Activated effector memory CD4-positive, alpha-beta T cell treated with anti-CD3 and anti-CD28 coated beads, Interleukin-2, amount 50 U/mL, for 16 hours (primary cell): ENCODE data around the gene CTBP1.

Experiments used
- DNase-seq: peaks from one replicate; pipeline ENCODE4 v3.0.0-alpha.2; 2020

Gene CTBP1

DNA sequence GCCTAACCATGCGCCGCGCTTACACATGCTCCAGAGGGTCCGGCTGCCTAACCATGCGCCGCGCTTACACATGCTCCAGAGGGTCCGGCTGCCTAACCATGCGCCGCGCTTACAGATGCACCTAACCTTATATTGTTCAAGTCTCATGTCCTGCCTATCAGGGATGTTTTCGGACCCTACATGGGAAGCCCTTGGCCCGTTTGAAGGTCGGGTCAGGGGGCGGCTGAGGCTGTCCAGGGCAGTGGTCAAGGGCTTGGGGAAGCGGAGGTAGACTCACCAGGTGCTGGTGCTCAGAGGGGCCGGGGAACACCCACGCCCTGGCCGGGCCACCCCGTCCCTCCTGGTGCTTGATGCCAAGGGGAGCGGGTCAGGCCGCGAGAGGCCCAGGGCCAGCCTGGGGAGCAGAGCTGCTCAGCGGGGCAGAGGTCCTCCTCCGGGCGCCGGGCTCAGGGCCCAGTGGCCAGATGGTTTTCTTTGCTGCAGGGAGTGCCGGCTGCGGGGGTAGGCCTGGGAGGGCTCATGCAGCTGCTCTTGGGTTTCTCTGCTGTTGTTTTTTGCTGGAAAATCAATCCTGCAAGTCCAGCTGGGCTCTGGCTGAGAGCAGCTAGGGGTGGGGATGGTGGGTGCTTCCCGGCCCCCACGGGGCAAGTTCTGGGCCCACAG, 41.2 kb downstream of the CTBP1 start:
- DNase-seq: peak; percentile 58

DNA sequence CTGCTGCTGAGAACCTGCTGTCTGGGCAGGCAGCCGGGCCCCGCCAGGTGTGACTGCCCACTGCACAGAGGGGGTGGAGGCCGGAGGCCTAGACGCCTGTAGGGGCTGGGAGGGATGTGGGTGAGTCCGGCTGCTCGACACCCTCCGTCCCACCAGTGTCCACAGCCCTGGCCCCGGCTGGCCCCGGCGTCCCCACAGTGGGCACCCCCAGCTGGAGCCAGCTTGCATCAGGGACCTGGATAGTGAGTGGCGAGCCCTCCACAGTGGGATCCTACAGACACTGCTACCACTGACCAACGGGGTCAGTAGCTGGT, 41.8 kb downstream of the CTBP1 start:
- peak; percentile 57 for DNase-seq

DNA sequence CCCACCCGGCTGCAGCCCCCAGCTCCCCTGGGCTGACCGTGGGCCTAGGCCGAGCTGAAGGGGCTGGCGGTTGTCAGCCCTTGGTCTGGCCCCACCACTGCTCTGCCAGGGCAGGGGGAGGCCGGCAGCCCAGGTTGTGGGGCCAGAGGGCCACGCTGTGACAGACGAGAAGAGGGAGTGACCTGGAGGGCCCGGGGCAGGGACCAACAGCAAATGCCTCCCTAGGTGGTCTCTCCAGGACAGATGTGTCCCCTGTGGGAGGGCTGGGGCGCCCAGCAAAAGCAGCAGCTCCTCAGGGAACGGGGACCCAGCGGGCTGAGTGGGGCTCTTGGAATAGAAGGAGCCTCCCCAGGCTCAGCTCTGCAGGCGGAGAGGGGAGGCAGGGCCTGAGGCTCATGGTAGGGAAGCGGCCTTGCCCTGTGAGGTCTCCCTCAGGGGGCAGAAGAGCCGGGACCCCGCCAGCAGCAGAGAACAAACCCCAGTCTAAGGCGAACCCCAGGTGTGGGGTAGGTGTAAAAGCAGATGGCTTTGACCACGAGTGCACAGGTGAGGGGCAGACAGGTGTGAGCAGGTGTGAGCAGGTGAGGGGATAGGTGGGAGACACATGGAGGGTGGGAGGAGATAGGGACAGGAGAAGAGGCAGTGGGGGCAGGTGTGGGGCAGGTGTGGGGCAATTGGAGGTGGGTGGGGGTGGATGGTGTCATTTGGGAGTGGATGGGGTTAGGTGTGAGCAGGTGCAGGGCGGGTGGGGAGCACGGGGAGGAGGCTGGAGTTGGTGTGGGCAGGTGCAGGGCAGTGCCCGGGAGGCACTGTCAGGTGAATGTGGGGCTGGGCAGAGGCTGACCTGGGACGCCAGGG, 42.4 kb downstream of the CTBP1 start:
- DNase-seq: peak; percentile 55

DNA sequence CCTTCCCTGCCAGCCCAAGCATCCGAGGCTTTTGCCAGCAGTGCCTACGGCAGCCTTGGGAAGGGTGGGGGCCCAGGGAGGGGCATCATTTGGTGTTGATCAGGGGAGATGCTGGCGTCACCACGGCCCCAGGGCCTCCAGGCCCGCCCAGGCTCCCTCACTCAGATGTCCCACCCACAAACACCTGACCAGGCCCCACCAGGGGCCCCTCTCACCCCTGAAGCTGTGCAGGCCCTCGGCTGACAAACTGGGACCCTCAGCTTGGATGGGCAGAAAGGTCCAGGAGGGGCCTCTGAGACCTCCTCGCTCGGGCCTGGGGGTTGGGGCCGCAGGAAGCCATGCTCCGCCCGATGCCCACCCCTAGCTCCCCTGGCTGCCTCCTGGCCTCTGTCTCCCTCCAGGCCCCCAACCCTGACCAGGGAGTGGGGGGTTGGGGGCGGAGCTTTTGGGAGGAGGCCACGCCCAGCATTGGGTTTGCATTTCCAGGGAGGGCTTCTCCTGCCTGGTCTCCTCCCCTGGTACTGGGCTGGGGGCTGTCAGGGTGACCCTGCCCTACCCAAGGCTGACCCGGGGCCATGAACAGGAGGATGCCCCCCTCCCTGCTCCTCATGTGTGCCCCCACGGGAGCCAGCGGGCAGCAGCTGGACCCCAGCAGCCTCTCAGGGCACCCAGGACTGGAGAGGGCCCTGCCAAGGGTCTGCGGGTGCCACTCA, 43.2 kb downstream of the CTBP1 start:
- DNase-seq: peak; percentile 62

DNA sequence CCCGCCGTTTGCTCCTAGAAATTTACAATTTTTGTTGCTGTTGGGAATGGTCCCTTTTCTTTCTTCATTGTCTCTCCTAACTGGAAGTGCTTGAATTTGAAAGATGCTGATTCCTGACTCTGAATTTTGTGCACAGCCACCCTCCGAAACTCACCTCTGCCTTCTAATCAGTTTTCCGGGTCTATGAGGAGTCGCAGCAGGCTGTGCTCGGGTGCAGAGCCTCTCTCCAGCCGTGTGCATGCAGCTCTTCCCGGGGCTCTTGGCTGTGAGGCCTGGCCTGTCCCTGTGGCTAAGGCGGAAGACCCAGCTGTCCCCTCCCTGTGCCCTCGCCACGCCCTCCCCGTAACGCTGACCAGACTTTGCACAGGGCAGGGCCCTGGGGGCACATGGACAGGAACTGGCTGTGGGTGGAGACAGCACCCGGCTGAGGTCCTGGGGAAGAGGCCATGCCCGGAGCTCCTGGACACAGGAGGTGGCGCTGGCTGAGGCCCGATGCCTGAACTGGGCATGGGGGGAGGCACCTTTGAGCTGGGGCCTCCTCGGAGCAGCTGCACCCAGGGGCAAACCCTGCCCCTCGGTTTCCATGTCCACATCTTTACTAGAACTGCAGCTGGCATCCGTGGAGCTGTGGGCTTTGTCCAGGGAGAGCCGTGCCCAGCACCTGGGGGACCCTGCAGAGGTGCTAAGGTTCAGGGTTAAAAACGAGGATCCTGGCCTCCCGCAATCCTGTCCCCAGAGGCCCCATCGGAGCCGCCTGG, 43.9 kb downstream of the CTBP1 start:
- DNase-seq: peak; percentile 57

DNA sequence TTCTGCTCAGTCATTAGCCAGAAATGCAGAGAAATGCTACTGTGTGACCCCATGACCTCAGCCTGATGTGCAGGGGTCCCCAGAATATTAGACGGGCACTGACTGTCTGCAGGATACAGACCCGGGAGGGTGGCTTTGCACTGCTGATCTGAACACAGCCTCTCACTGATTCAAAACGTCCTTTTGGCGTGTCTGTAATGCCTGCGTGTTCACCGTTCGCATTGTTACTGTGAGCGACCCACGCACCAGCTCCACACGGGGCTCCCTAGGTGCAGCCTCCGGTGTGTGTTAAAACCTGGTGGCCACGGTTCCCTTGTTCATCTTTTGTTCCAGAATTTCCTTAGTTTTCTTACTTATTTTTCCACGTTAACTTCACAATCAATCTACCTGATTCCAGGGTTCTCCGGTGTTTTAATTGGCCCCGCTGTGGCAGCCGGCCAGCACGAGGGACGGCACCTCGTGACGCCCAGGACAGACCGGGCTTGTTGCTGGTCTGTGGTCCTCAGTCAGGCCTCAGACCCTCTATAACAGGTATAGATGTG, 44.6 kb downstream of the CTBP1 start:
- no peak for DNase-seq

DNA sequence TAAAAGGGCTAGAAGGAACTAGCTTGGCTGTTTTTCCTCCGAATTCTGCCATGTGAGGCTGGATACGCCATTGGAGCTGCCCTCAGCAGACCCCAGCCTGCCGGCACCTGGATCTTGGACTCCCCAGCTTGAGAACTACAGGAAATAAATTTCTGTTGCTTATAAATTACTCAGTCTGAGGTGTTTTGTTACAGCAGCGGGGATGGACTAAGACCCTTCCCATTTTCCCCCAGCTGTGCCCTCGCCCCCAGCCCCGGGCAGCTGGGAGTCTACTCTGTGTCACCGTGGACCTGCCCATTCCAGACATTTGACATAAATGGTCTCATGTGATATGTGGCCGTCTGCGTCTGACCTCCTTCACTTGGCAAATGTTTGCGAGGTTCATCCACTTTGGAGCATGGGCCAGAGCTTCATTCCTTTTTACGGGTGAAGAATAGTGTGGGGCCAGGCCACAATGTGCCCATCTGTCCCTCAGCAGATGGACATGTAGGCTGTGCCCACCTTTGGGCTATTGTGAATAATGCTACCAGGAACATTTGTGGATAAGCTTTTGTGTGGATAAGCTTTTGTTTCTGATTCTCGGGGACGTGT, 45.8 kb downstream of the CTBP1 start:
- peak; percentile 57 for DNase-seq

DNA sequence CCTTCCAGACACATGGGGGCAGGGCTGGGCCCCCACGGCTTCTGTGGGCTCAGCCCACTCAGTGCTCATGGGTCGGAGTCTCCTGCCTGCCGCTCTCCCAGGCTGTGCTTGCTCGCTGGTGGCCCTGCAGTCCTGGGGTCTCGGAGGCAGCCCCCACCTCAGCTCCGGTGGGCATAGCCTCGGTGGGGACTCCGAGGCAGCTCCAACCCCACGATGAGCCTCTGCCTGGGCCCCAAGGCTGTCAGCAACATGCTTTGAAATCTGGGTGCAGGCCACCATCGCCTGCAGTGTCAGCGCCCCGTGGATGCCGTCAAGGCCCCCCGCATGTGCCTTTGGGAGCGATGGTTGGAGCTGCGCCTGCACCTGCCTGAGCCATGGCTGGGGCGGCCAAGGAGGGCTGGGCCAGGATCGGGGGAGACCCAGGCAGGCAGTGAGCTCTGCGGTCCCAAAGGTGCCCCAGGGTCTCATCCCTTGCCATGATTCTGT, 46.4 kb downstream of the CTBP1 start:
- DNase-seq: no peak

DNA sequence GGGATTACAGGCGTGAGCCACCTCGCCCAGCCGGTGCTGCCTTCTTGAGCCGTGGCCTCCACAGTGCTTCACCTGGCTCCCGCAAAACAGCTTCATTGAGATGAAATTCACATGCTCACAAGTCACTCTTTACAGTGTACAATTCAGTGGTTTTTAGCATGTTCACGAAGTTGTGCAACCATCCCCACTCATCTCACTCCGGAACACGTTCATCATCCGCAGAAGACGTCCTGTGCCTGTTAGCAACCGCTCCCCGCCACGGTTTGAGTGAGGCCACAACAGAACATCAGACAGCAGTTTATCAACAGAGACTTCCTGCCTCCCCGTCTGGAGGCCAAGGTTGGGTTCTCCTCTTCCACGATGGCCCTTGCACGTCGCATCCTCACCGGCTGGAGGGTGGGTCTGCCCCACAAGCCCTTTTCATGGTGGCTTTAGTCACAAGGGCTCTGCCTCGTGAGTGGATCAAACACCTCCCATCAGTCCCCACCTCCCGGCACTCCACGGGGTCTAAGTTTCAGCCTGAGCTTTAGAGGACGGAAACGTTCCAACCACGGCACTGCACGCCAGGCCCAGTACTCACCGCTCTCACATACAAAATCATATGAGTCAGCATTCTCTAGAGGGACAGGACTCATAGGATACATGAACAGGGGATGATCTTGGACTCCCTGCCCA, 46.9 kb downstream of the CTBP1 start:
- peak; percentile 90 for DNase-seq

DNA sequence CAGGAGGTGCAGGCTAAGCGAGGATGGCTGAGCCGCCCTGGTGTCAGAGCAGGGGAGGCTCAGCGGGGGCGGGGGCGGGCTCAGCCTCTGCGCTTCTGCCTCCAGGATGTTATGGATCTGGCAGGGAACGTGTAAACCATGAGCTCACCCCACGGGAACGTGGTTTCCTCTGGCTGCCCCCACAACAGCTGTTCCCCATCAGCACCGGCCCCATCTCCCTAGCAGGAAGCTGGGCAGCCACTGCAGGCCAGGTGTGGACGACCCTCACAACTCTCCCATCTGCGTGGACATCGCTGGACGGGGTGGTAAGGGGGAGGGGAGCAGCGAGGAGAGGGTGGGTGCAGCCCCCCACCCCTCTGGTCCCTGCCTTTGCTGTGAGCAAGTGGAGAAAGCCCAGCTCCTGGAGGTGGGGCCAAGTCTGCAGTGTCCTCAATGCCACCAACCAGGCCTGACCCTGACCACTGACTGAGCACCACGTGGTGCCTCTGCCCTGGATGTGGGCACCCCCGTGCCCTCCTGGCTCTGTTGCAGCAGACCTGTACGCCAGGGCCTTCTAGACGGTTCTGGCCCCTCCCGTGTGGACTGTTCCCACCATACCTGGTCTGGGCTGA, 48.4 kb downstream of the CTBP1 start:
- peak; percentile 63 for DNase-seq

DNA sequence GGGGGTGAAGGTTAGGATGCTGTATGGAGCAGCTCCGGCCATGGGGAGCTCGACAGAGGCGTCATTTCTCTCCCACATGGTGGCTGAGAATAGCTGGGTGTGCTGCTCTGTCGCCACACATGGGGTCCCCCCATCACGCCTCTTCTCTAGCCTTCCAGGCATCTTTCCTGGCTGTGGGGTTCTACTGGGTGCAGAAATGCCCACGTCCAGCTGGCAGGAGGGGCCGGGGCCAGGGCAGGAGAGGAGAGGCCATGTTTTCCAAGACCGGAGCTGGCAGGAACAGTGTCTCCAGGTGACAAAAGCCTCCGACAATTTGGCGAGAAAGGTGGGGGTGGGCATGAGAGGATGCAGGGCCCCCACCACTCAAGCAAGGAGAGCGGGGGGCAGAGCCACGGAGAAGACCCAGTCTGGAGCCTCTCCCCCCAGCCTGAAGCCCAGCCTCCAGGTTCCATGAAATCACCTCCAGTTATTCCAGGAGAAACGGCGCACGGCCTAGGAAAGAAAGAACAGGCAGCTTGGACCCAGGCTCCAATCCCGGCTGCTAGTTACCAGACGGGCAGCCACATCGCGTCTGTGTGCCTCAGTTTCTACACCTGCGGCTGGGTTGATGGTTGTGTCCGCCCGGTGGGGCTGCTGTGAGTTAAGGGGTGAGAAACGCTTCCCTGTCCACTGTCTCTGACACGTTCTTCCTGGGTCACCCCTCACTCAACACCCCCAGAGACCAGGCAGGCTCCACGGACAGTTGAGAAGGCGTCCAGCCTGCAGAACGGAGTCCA, 49.2 kb downstream of the CTBP1 start:
- peak; percentile 55 for DNase-seq

DNA sequence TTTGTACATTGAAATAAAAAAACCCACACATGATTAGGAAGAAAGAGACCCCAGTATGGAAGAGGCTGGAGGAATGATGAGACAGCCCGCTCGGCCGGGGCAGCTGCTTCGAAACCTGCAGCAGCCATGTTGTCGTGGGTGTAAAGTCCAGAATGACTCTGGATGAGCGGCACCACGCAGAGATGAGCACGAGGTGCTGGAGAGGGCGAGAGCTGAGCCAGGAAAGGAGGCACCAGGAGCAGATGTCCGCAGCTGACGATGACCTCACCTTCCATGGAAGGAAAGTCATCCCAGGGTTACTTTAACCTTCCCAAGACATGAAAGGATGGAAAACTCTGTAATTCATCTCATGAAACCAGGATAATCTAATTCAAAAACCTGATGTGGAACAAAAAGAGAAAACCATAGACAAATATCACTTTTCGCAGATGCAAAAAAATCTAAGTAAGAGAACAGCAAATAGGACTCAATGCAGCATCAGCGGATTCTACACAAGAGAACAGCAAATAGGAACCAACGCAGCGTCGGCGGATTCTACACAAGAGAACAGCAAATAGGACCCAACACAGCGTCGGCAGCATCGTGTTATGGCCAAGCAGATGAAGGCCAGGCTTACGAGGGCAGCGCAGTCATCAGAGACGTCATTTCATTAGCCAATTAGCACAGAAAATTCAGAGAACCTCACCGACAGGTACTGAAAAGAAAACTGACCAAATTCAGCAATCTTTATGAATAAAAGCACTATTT, 50.7 kb downstream of the CTBP1 start:
- no peak for DNase-seq

DNA sequence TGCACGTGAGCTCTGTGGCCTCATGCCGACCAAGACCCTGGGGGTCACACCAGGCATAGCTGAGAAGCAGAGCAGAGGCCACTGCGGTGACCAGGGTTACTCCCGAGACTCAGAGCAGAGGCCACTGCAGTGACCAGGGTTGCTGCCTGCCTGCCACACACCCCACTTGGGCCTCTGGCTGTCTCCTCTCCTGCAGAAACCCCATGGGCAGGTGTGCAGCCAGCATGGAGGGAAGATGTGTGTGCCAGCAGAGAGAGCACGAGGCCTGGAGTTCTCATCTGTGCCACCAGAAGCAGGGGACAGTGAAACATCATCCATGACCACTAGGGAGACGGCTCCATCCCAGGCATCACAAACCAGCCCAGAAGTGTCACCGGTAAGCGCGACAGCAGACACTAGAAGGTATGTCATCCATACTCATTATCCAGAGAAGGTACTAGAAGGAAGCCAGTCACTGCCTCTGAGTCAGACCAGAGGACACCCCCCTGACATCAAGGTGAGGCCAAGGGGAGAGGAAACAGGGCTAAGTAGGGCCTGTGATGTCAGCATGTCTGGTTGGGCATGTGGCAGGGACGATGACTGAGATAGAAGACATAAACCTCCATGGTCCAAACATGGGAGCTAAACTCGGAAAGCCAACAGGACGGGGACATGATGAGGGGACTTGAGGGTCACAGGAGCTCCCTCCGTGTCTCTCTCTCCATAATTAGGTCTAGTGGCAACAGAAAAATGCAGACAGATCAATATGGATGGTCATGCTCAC, 52.3 kb downstream of the CTBP1 start:
- peak; percentile 54 for DNase-seq

DNA sequence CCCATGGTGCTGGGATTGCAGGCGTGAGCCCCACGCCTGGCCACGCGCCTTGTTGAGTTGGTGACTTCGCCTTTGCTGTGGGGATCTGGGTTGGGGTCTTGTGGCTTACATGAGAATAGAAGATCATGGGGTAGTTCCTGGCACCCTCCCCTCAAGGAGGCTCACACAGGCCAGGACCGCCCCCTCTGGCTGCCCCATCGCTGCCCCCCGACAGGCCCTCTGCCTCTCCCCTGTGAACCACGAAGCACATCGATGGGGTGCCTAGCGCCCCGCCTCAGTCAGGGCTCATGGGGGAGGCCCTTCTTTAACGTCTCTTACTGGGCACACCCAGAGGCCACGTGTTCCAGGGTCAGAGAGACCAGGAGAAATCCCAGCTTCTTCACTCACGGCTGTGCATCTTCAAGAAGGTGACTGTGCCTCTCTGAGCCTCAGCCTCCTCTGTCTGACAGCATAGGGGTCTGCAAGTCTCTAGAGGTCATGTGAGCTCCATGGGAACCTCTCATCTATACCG, 53.0 kb downstream of the CTBP1 start:
- DNase-seq: peak; percentile 44

DNA sequence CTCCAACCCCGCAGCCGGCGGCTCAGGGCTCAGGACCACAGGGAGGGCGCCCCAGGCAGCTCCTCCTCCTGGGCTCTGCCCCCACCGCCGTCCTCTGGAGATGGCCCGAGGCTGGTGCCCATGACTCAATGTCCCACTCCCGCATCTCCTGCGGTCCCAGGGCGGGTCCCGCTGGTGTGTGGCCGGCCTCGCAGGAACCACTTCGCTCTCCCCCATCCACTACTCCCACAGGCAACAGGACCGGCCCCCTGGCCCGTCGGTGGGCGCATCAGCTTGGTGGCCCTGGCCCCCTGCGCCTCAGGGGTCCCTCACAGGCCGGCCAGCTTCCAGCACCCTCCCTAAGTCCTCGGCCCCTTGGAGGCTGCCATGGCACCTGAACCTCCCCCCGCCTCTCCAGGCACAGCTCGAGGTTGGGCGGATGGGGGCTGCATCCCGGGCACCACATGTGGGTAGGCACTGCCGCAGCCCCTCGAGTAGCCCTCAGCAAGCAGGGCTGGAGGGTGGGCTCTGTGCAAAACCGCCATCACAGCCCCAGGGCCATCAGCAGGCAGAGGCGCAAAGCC, 53.7 kb downstream of the CTBP1 start:
- peak; percentile 48 for DNase-seq

DNA sequence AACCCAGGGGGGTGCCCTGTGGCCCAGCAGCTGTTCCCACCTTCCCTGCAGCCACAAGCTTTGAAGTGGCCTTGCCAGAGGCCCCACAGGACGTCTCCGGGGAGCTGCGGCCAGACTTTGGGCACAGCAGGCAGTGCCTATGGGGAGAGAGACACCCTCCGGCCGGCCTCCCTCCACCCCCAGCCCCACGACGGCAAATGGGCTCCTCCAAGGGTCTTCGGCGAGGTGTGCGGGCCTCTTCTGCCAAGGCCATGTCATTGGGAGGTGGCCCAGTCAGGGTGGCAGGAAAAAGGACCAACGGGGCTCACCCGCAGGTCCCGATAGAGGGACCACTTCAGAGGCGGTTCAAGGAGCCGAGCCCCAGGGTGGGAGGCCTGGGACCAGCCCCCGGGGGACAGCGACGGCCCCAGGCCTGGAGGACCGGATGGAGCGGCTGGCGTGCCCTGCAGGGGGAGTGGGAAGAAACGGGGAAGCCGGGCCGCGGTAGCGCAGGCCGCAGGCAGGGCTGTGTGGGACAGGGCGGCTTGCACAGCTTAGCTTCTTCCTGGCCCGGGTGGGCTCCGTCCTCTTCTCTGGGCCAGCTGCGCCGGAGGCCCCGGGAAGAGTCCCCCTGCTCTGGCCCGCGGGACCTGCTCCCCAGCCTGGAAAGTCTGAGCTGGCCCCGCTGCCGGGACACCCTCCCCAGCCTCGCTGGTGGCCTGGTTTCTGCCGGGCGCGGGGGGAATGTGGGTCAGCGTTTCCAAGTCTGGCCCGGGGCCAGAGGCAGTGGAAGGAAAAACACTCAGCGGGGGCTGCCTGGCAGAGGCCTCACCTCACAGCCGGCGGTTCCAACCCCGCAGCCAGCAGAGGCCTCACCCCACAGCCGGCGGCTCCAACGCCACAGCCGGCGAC, 54.7 kb downstream of the CTBP1 start:
- peak; percentile 54 for DNase-seq
